HepG2 (cell line): Measurements from ENCODE around the gene TPM1. TPM values are rescaled to one million over a fixed set of nuclear protein-coding genes. Genes with fewer than 3 reads are reported as not detected.
A peak's percentile ranks its signal among the peaks of the same experiment; 100 is the strongest.

Experiments
- ATAC-seq: fragments of 200-7000 bp; cut with Tn5 transposase; 3 replicates; pipeline ENCODE4 v1.9.1; 2020; ENCODE audit warnings: mild to moderate bottlenecking, moderate library complexity
- BruUV-seq: library from RNA; stranded (reverse); fragments of 400-500 nt; replicated peaks from 2 replicates; lab custom pipeline; 2021; lab: Mats Ljungman, UMichigan
- CTCF ChIA-PET: fragments of 300-600 bp; formaldehyde crosslinking; extraction: SDS; loops from one replicate; lab custom pipeline; 2021; ENCODE audit warnings: low total read pairs, inconsistent platforms, low intra/inter-chr PET ratio; lab: Yijun Ruan, JAX
- POLR2A ChIA-PET: fragments of 350-600 bp; sonication (Branson Sonifier 250); formaldehyde crosslinking; loops from one replicate; lab custom pipeline; 2020; ENCODE audit warnings: antibody characterized with exemption, inconsistent platforms; lab: Yijun Ruan, JAX
- DNase-seq: peaks from one replicate; pipeline ENCODE4 v3.0.0-alpha.2; 2015; ENCODE audit warnings: low spot score
- FAIRE-seq: peaks from 3 replicates; lab custom pipeline; 2011; peaks lifted over from hg19 to GRCh38; lab: Jason Lieb, UNC
- H2AFZ ChIP-seq: one replicate; pipeline ENCODE4 v1.6.1; 2011; ENCODE audit warnings: low read length, inconsistent platforms
- H3K27ac ChIP-seq: fragments of 300-600 bp; 3 replicates; pipeline ENCODE4 v1.8.0; 2011; ENCODE audit warnings: mixed run types, mild to moderate bottlenecking, mixed read lengths, low read length, inconsistent platforms; ENCODE audit not compliant: insufficient read depth; ENCODE audit errors: extremely low read length
- H3K27me3 ChIP-seq, 2 experiments: fragments of 200-600 bp in 1 of 2; 2 replicates in 1 of 2; 3 replicates in 1 of 2; pipeline versions ENCODE4 v1.6.0 to v1.8.0; 2011; ENCODE audit warnings: low read length in 2 of 2, mild to moderate bottlenecking in 2 of 2, moderate library complexity in 2 of 2, inconsistent platforms in 1 of 2; ENCODE audit not compliant: insufficient read depth in 2 of 2, control insufficient read depth in 1 of 2
- H3K36me3 ChIP-seq, 2 experiments: fragments of 200-600 bp in 1 of 2; replicated peaks in 1 of 2; 2 replicates in 1 of 2; 3 replicates in 1 of 2; pipeline versions ENCODE4 v1.5.1 to v1.8.0; 2011; ENCODE audit warnings: low read length in 2 of 2, inconsistent platforms in 1 of 2; ENCODE audit not compliant: insufficient read depth in 2 of 2, control insufficient read depth in 1 of 2
- H3K4me1 ChIP-seq: 2 replicates; pipeline ENCODE4 v1.5.1; 2012; ENCODE audit warnings: low read length, inconsistent platforms; ENCODE audit not compliant: insufficient read depth
- H3K4me2 ChIP-seq: 2 replicates; pipeline ENCODE4 v1.6.0; 2011; ENCODE audit warnings: low read depth, low read length, inconsistent platforms
- H3K4me3 ChIP-seq, 3 experiments: fragments of 200-600 bp in 1 of 3; sonication (generic), shearing (Covaris generic) in 1 of 3; replicated peaks in 1 of 3; 2 replicates each; pipeline ENCODE4 v1.5.1; 2011 to 2016; ENCODE audit warnings: low read length in 3 of 3, inconsistent platforms in 2 of 3, low read depth in 2 of 3, mild to moderate bottlenecking in 2 of 3, control low read depth in 1 of 3, mixed read lengths in 1 of 3; ENCODE audit not compliant: insufficient read depth in 1 of 3
- H3K79me2 ChIP-seq: one replicate; pipeline ENCODE4 v1.6.1; 2011; ENCODE audit warnings: low read length, inconsistent platforms; ENCODE audit not compliant: insufficient read depth
- H3K9ac ChIP-seq: 2 replicates; pipeline ENCODE4 v1.6.0; 2011; ENCODE audit warnings: mild to moderate bottlenecking, low read depth, low read length, inconsistent platforms; ENCODE audit not compliant: insufficient read depth
- H3K9me3 ChIP-seq: 2 replicates; pipeline ENCODE4 v1.5.1; 2012; ENCODE audit warnings: mild to moderate bottlenecking, low read length
- H4K20me1 ChIP-seq: 2 replicates; pipeline ENCODE4 v1.6.0; 2011; ENCODE audit warnings: inconsistent platforms, mild to moderate bottlenecking, low read length, moderate library complexity; ENCODE audit not compliant: insufficient read depth
- ARID5B ChIP-seq: IDR thresholded peaks from 2 replicates; pipeline ENCODE4 v1.4.0; 2020; ENCODE audit warnings: mild to moderate bottlenecking, missing genetic modification reagents
- BRD4 ChIP-seq: sonication (generic); formaldehyde crosslinking; IDR thresholded peaks from 2 replicates; pipeline ENCODE4 v1.4.0; 2020; ENCODE audit warnings: missing genetic modification reagents
- CBFB ChIP-seq: sonication (generic); formaldehyde crosslinking; IDR thresholded peaks from 2 replicates; pipeline ENCODE4 v1.4.0; 2020; ENCODE audit warnings: missing genetic modification reagents
- FIP1L1 ChIP-seq: fragments of 200-400 bp; formaldehyde crosslinking; IDR thresholded peaks from 2 replicates; pipeline ENCODE4 v1.6.1; 2018; ENCODE audit warnings: low read depth, mild to moderate bottlenecking, low read length, moderate library complexity, borderline replicate concordance; ENCODE audit not compliant: insufficient read depth
- FOXK1 ChIP-seq: sonication (generic); formaldehyde crosslinking; IDR thresholded peaks from 2 replicates; pipeline ENCODE4 v1.4.0; 2020; ENCODE audit warnings: low read depth, missing genetic modification reagents, borderline replicate concordance
- HNF1A ChIP-seq, 2 experiments: sonication (generic) in 1 of 2; formaldehyde crosslinking in 1 of 2; IDR thresholded peaks; 2 replicates each; pipeline versions ENCODE4 v1.4.0 to v1.6.1; 2016 to 2020; ENCODE audit warnings: borderline replicate concordance in 1 of 2, low read depth in 1 of 2, mild to moderate bottlenecking in 1 of 2, missing genetic modification reagents in 1 of 2
- HNF4A ChIP-seq: sonication (generic); formaldehyde crosslinking; IDR thresholded peaks from 2 replicates; pipeline ENCODE4 v1.4.0; 2020; ENCODE audit warnings: missing genetic modification reagents
- MAFG ChIP-seq: sonication (generic); formaldehyde crosslinking; IDR thresholded peaks from 2 replicates; pipeline ENCODE4 v1.5.1; 2020; ENCODE audit warnings: mild to moderate bottlenecking, missing genetic modification reagents
- ZBTB8A ChIP-seq: sonication (generic); formaldehyde crosslinking; IDR thresholded peaks from 2 replicates; pipeline ENCODE4 v1.4.0; 2020; ENCODE audit warnings: mild to moderate bottlenecking, low read depth, missing genetic modification reagents, borderline replicate concordance
- ZNF136 ChIP-seq: sonication (generic); formaldehyde crosslinking; IDR thresholded peaks from 2 replicates; pipeline ENCODE4 v1.8.1; 2022; ENCODE audit warnings: low read depth, mild to moderate bottlenecking, moderate library complexity, missing genetic modification reagents
- ZSCAN21 ChIP-seq: sonication (generic); formaldehyde crosslinking; IDR thresholded peaks from 2 replicates; pipeline ENCODE4 v1.8.0; 2022; ENCODE audit warnings: mild to moderate bottlenecking, missing genetic modification reagents, moderate library complexity, borderline replicate concordance
- ZSCAN30 ChIP-seq: sonication (generic); formaldehyde crosslinking; IDR thresholded peaks from 2 replicates; pipeline ENCODE4 v1.5.0; 2020; ENCODE audit warnings: mild to moderate bottlenecking, missing genetic modification reagents
- WGBS: methylation state at CpG from one replicate; pipeline ENCODE4 v1.1.6; 2017; ENCODE audit warnings: low lambda C conversion rate; 5-methylcytosine and 5-hydroxymethylcytosine counted together
- in situ Hi-C: cut with HindIII; loops from 2 replicates; pipeline ENCODE4 v1.10.0; 2017; ENCODE audit warnings: low pct_unique_long_range_greater_than_20kb; ENCODE audit not compliant: extremely low pct_ligation_motif_present
- intact Hi-C: fragments of 100-400 bp; cut with micrococcal nuclease; formaldehyde crosslinking; loops from one replicate; pipeline ENCODE4 v1.10.0; 2022; ENCODE audit not compliant: unreplicated experiment
- polyA plus RNA-seq, 8 experiments: library from polyadenylated mRNA; depleted of rRNA in 3 of 8; stranded (reverse) in 7 of 8; unstranded in 1 of 8; fragments of >200 nt; fragmentation: Illumina TruSeq in 4 of 8; extraction: Trizol in 4 of 8; gene quantifications; 2 replicates each; pipeline versions ENCODE4 v1.2.1 to v1.2.3, GENCODE V29; 2011 to 2016; ENCODE audit warnings: low read depth in 4 of 8, missing spikeins in 1 of 8, mixed read lengths in 1 of 8; ENCODE audit not compliant: insufficient read depth in 1 of 8
- total RNA-seq, 5 experiments: library from RNA; depleted of rRNA; stranded (reverse); fragments of >200 nt; fragmentation: Illumina TruSeq; extraction: Trizol; gene quantifications; 2 replicates each; pipeline ENCODE4 v1.2.3, GENCODE V29; 2016; ENCODE audit warnings: low read depth in 1 of 5
- TF ChIP-seq, protein P1 (sequence below): sonication (generic); formaldehyde crosslinking; IDR thresholded peaks from 2 replicates; pipeline ENCODE4 v1.9.0; 2022; ENCODE audit warnings: missing genetic modification reagents, mild to moderate bottlenecking, borderline replicate concordance

Gene TPM1
- total and polyA plus RNA-seq, 2 of the 13 experiments (the other 11 are each of a cell fraction or from before 2014, with no cell fraction given) = 98.9 to 109 TPM

- TF ChIP-seq, protein P1, sequence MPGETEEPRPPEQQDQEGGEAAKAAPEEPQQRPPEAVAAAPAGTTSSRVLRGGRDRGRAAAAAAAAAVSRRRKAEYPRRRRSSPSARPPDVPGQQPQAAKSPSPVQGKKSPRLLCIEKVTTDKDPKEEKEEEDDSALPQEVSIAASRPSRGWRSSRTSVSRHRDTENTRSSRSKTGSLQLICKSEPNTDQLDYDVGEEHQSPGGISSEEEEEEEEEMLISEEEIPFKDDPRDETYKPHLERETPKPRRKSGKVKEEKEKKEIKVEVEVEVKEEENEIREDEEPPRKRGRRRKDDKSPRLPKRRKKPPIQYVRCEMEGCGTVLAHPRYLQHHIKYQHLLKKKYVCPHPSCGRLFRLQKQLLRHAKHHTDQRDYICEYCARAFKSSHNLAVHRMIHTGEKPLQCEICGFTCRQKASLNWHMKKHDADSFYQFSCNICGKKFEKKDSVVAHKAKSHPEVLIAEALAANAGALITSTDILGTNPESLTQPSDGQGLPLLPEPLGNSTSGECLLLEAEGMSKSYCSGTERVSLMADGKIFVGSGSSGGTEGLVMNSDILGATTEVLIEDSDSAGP (CRISPR knock-in tag) = no peak
- TF ChIP-seq ZSCAN30 (CRISPR knock-in tag) = no peak
- TF ChIP-seq BRD4 (CRISPR knock-in tag) = no peak
- no peak for TF ChIP-seq FIP1L1
- TF ChIP-seq HNF4A (CRISPR knock-in tag) = peak; percentile 53; the same call in 1 of the 2 replicates
- no peak for TF ChIP-seq ZNF136
- TF ChIP-seq FOXK1 = no peak
- no peak for TF ChIP-seq ZSCAN21
- no peak for TF ChIP-seq CBFB
These were observed 11.7 kb downstream of the TPM1 start (continued) for GRCh38 chr15:63054281-63054683.

- 60% methylated on average over 1 of the region's 1 CpG for WGBS
- Histone ChIP-seq H3K4me1 (peaks cover 66% of the 10 kb centered on the region), H3K9ac (0 out of 2 replicates have a peak overlapping the region, but pooled peaks have one; percentile 5), H3K27me3 (no peaks in the 10 kb centered on the region), H3K27ac (peak overlapping the region; percentile 70), H3K79me2 (peaks cover 51% of the 10 kb centered on the region), H4K20me1 (no peaks in the 10 kb centered on the region), H3K36me3 (peaks cover 11 to 32% of the 10 kb centered on the region in 2 experiments), H3K9me3 (no peaks in the 10 kb centered on the region), H3K4me2 (peak overlapping the region; percentile 26), H3K4me3 (peak overlapping the region in 1 of 3 experiments; percentile 24; a peak in 2 of 6 replicates), H2AFZ (no peak overlapping the region)
- FAIRE-seq (no peak), DNase-seq (no peak), ATAC-seq (peak; percentile 36; the same call in 2 of the 3 replicates)
- ChIA-PET POLR2A (interaction anchor here (0.7 to 3.8 kb wide), 6 partner anchors 13 to 168 kb away, joined by 3 to 25 read pairs (median 6); partner anchors contain the start of gene TPM1), CTCF (no interaction called here)
- in situ Hi-C loops = no loop called here
- intact Hi-C loops = no loop called here
- no TSS peak for BruUV-seq
- TF ChIP-seq MAFG (no peak), HNF1A (IDR thresholded peaks at IDR 0.05; ENCODE audit: low read depth) (no peak), HNF1A (CRISPR knock-in tag; IDR thresholded peaks at IDR 0.05; ENCODE audit: borderline replicate concordance) (peak; percentile 21; the same call in 1 of the 2 replicates), ARID5B (CRISPR knock-in tag) (no peak), ZBTB8A (no peak)
These were observed 12.4 kb downstream of the TPM1 start for GRCh38 chr15:63054985-63055384.
